Measurements from ENCODE around the gene OR2K2.

DNA sequence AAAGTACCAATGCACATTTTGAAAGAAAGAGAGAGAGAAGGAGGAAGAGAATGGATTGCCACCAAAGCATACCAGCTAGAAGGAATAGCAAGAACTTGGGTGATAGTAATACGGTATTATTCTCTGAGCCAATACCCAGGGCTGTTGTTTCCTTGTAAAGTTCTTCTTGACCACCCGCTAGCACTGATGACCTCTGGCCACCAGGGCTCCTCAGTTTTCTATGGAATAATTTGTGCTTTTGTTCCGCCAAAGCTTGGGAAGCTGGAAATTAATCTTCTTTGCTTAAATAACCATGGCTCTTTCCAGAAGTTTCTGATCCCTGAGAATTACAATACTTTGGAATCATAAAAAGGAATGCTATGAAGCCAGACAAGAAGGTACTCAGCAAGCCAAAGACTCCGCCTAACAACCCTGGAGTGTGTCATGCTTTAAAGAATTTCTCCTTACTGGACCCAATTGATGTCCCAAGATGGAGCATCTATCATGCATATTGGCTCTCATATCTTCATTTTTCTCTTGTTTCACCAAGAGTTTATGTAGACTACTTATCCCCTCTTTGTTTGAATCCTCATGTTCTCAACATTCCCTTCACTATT lies 29.8 kb downstream of the OR2K2 start:
- TF ChIP-seq, protein P1, sequence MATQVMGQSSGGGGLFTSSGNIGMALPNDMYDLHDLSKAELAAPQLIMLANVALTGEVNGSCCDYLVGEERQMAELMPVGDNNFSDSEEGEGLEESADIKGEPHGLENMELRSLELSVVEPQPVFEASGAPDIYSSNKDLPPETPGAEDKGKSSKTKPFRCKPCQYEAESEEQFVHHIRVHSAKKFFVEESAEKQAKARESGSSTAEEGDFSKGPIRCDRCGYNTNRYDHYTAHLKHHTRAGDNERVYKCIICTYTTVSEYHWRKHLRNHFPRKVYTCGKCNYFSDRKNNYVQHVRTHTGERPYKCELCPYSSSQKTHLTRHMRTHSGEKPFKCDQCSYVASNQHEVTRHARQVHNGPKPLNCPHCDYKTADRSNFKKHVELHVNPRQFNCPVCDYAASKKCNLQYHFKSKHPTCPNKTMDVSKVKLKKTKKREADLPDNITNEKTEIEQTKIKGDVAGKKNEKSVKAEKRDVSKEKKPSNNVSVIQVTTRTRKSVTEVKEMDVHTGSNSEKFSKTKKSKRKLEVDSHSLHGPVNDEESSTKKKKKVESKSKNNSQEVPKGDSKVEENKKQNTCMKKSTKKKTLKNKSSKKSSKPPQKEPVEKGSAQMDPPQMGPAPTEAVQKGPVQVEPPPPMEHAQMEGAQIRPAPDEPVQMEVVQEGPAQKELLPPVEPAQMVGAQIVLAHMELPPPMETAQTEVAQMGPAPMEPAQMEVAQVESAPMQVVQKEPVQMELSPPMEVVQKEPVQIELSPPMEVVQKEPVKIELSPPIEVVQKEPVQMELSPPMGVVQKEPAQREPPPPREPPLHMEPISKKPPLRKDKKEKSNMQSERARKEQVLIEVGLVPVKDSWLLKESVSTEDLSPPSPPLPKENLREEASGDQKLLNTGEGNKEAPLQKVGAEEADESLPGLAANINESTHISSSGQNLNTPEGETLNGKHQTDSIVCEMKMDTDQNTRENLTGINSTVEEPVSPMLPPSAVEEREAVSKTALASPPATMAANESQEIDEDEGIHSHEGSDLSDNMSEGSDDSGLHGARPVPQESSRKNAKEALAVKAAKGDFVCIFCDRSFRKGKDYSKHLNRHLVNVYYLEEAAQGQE (IDR thresholded peaks at IDR 0.05; ENCODE audit: insufficient read depth in 1 of 2, low read depth in 2 of 2, low read length in 2 of 2): no peak
- TF ChIP-seq POLR2AphosphoS5 (IDR thresholded peaks at IDR 0.05; ENCODE audit: low read depth, low read length): no peak
- TF ChIP-seq TAF1 (IDR thresholded peaks at IDR 0.05; ENCODE audit: borderline replicate concordance, insufficient read depth, low read length): no peak
